GM19023 (cell line): ENCODE results near the gene KRT1.
"Not testable (repeated sequence)": the region's sequence is repeated elsewhere in the genome, so short reads cannot be mapped to it uniquely, and the experiment has no call there.

Source experiments
- ATAC-seq: cut with Tn5 transposase; IDR thresholded peaks from one replicate; pipeline ENCODE4 v1.9.1; 2021; ENCODE audit warnings: mild to moderate bottlenecking, moderate library complexity; ENCODE audit not compliant: unreplicated experiment

Gene KRT1

DNA sequence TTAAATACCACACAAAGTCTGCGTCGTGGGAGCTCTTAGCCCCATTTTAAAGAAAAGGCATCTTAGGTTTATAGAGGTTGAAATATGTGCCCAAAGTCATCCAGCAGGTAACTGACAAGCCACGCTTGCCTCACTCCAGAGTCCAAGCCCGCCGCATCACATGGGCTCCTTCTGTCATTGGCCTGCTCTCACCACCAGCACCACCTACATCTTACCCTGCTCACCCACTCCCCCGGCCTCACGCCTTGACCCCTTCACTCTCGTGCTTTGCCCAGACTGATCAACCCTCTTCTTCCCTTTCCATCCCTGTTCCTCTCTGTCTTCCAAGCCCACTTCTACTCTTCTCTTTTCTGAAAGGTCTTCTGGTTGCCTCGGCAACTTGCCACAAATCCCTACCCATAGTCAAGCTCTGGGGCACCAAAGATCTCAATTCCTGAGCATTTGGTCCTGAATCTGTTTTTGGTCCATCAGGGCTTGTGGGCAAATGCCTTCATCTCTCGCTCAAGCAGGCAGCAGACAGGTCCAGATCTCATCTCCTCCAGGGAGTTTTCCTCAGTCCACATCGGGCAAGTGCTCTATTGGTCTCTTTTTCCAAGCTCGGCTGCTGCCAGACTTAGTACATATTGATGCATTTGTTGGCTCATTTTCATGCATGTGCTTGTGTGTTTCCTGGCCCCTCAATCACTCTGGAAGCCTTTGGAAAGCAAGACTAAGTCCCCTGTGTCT, 3.5 kb upstream of the KRT1 start:
- no peak for ATAC-seq

GRCh38 chr12:52682938-52683574, 2.8 kb upstream of the KRT1 start:
- no peak for ATAC-seq

DNA sequence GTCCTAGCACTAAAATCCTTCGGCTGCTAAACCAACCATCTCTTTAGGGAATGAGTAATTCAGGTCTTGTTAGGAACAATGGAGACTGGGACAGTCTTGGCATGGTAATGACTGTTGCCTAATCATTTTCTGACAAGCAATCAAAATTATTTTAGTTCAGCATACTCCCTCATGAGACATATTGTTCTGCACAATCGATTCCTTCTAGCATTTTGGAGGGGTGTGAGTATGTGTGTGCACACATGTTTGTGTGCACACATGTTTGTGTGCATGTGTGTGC, 2.1 kb upstream of the KRT1 start:
- ATAC-seq, result no peak

GRCh38 chr12:52681526-52682380, 1.5 kb upstream of the KRT1 start:
- ATAC-seq, result no peak

GRCh38 chr12:52679875-52680274, 332 bp downstream of the KRT1 start:
- no peak for ATAC-seq

DNA sequence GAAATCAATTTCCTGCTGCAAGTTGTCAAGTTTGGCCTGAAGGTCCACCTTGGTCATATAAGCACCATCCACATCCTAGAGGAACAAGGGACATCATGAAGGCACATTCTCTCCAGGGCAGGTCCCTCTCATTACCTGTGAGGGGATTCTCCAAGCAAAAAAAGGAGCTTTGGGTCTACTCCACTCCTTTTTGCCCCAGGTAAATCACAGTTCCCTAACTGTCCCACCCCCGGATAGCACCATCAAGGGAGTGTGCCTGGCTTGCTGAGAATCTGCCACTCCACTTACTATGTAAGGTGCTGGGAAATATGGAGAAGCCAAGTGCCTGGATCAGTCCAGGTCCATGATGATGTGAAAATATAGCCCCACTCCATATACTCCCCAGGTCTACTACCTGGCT, 2.5 kb downstream of the KRT1 start:
- ATAC-seq, result no peak

- ATAC-seq, result no peak
These were observed 3.1 kb downstream of the KRT1 start for GRCh38 chr12:52677126-52677525.

GRCh38 chr12:52676163-52676562, 4.0 kb downstream of the KRT1 start:
- ATAC-seq, result no peak

DNA sequence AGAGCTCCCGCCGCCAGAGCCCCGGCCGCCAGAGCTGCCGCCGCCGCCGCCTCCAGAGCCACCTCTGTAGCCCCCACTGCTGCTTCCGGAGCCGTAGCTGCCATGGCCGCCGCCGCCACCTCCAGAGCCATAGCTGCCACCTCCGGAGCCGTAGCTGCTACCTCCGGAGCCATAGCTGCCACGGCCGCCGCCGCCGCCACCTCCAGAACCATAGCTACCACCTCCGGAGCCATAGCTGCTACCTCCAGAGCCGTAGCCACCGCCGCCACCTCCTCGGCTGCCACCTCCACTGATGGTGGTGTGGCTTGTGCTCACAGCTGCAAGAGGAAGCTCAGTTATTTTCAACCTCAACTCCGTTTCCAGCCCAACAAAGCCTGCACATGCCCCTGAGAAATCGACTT, 4.9 kb downstream of the KRT1 start:
- no peak for ATAC-seq

GRCh38 chr12:52674433-52674775, 5.8 kb downstream of the KRT1 start:
- ATAC-seq, result no peak

- no peak for ATAC-seq
These were observed 6.3 kb downstream of the KRT1 start for GRCh38 chr12:52673713-52674432.

DNA sequence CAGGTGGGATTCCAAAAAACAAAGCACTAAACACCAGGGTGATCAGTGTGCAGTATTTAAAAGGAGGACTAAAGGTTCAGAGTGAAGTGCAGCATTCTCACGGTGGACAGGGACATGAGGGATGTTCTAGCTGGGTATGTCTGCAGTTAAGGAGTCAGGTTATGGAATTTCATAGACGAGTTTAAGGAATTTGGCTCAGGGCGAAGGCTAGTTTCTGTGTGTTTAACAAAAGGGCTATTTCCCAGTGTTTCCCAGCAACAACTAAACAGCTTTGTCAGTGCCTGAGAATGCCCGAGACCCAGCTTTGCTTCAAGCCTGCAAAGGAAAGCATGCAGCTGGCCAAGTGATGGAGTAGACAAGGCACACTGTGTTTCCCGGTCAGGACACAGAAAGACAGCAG, 7.0 kb downstream of the KRT1 start:
- ATAC-seq, result no peak

DNA sequence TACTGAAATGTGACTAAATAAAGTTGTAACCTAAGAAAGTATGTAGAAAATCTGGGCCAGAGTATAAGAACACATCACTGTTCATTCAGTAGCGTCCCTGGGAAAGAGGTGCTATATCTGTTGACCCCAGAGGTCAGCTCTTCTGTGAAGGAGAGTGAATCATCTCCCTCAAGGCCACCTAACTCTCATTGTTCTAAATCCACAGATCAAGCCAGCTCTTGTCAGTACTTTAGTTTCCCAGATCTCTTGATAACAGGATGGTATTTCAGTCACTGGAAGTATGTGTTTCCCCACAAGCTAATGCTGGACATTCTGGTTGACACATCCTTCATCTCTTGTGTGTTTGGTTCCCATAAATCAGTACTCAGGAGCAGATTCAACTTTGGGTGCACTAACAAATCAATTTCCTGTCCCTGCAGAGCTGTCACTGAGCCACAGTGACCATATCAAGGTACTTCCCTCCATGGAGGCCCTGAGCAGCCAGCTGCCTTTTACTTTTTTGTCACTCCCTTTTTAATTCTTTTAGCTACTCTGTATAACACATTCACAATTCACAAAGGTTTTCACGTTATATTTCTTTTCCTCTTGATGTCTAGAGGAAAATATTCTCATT, 7.8 kb downstream of the KRT1 start:
- no peak for ATAC-seq

GRCh38 chr12:52670961-52671360, 9.2 kb downstream of the KRT1 start:
- no peak for ATAC-seq

DNA sequence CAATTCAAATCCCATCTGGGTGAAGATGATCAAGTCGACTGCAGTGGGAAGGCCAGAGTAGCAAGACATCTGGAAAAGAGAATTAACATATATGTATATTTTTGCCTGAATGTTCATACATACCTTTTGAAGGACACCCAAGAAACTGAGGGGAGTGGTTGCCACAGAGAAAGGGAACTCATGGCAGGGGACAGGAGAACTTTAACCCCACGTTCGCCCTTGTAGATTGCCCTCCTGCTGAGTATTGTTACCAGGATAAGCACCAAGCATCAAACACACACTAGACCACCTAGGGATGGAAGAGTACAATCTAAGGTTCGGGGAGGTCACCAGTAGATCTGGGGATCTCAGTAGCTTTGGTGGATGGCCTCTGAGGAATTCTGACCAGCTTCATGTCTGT, 9.7 kb downstream of the KRT1 start:
- ATAC-seq, result no peak

- ATAC-seq, result not testable (repeated sequence)
These were observed 10.3 kb downstream of the KRT1 start for GRCh38 chr12:52669941-52670340.

DNA sequence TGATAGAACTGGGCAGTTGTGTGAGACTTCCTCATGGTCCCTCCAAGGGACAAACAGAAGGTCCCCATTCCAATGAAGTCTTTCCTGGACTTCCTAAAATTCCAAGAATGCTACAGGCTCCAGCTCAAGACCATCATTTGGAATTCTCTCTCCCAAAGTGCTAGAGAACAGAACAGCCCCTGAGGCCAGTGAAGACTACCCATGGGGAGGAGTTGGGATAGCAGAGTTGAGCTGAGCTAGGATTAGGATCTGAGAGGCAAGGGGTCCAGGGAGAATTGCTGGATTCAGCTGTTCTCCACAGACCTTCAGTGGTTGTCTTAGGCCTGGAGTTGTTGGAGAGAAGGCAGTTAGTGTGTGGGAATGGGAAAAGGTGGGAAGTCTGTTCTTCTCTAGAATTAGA, 10.8 kb downstream of the KRT1 start:
- ATAC-seq, result no peak

- no peak for ATAC-seq
These were observed 12.3 kb downstream of the KRT1 start for GRCh38 chr12:52667931-52668330.

- no peak for ATAC-seq
These were observed 12.7 kb downstream of the KRT1 start for GRCh38 chr12:52667509-52667908.

DNA sequence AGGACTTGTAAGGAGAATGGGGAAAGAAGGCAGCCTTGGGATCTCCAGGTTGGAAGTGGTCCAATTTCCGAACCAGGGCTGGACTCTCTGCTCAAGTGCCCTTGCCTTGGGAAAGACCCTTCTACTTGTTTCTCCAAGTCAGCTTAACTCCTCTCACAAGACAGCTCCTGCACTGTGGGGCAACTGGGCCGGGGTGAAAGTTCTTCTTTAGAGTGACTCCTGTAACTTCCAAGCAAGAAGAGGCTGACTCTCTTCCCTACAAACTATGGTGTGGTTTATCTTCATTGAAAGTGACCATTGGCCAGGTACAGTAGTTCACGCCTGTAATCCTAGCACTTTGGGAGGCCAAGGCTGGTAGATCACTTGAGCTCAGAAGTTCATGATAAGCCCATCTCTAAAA, 13.7 kb downstream of the KRT1 start:
- no peak for ATAC-seq

GRCh38 chr12:52663420-52663819, 16.8 kb downstream of the KRT1 start:
- ATAC-seq, result no peak
